SH-SY5Y (cell line): Measurements from ENCODE around the gene MGAT5B.

Source experiments
- GATA2 ChIP-seq: IDR thresholded peaks from 2 replicates; pipeline ENCODE4 v1.6.1; 2011; ENCODE audit warnings: mild to moderate bottlenecking, low read depth, low read length
- GATA3 ChIP-seq: IDR thresholded peaks from 2 replicates; pipeline ENCODE4 v1.6.1; 2011; ENCODE audit warnings: low read depth, mild to moderate bottlenecking, low read length, moderate library complexity

Gene MGAT5B

GRCh38 chr17:76841776-76842405 lies 26.3 kb upstream of the MGAT5B start:
- no peak for TF ChIP-seq GATA3
- peak; percentile 46; the same call in 1 of the 2 replicates for TF ChIP-seq GATA2

DNA sequence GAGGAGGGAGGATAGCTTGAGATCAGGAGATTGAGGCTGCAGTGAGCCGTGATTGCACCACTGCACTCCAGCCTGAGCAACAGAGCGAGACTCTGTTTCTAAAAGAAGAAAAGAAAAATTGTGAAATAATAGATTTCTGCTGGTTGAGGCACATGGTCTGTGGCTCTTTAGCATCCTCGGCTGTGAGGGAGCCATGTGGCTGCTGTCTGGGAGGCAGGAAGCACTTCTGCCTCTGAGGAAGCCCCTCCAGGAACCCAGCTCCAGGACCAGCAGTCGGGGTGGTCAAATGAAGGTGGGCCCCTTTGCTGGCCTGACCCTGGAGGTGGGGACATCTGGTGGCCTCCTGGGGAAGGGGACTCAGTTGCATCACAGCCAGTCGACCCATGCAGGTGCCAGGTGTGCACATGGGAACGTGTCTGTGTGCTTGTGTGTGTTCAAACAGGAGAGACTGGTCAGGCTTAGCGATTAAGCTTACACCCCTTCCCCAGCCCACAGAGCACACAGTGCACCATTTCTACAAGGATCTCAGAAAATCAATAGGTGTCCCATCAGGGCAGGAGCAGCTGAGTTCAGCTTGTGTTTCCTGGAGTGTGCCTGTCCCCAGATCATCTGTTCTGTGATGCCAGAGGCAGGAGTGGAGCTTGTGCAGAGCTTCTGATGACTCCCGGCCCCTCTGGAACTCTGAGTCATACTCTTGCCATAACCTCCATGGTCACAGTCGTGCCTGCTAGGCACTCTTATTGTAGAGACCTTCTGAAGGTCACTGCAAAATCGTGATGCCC lies 24.3 kb upstream of the MGAT5B start:
- TF ChIP-seq GATA2, result no peak
- no peak for TF ChIP-seq GATA3

GRCh38 chr17:76844485-76844829 lies 23.7 kb upstream of the MGAT5B start:
- TF ChIP-seq GATA3, result no peak
- TF ChIP-seq GATA2, result peak; percentile 30; the same call in 1 of the 2 replicates

- no peak for TF ChIP-seq GATA3
- TF ChIP-seq GATA2, result no peak; the same call in 1 of the 2 replicates
These were observed 23.4 kb upstream of the MGAT5B start for GRCh38 chr17:76844846-76845245.

- TF ChIP-seq GATA3 (no peak), GATA2 (no peak)
These were observed 22.6 kb upstream of the MGAT5B start for GRCh38 chr17:76845541-76846017.

GRCh38 chr17:76847031-76847430 lies 21.2 kb upstream of the MGAT5B start:
- TF ChIP-seq GATA3 (no peak), GATA2 (no peak)

DNA sequence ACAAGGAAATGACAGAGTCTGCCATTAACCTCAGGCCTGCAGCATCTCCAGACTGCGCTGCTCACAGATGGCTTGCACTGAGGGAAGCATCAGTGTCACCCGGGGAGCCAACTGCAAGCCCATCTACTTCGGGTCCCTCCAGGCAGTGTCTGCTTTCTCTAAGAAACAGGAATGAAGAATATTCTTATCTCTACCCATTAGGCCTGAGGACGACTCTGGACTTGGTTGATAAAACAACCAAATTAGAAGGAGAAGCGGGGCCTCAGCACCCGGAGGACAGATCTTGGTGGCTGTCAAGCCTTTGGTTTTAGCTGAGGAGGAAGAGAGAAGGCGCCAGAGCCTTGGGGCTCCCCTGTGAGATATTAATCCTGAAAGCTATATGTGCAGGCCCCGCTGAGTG lies 19.5 kb upstream of the MGAT5B start:
- TF ChIP-seq GATA2 (no peak), GATA3 (no peak)

GRCh38 chr17:76852843-76853242 lies 15.4 kb upstream of the MGAT5B start:
- TF ChIP-seq GATA2, result no peak
- TF ChIP-seq GATA3, result no peak

DNA sequence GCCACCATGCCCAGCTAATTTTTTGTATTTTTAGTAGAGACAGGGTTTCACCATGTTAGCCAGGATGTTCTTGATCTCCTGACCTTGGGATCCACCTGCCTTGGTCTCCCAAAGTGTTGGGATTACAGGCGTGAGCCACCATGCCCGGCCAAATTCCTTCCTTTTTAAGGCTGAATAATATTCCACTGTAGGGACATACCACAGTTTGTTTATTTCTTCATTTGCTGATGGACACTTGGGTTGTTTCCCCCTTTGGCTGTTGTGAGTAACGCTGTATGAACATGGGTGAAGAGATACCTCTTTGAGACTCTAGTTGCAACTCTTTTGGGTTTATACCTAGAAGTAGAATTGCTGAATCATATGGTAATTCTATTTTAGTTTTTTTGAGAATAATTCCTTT lies 13.1 kb upstream of the MGAT5B start:
- TF ChIP-seq GATA2, result no peak

- TF ChIP-seq GATA2, result no peak
- no peak for TF ChIP-seq GATA3
These were observed 6.1 kb upstream of the MGAT5B start for GRCh38 chr17:76862079-76862478.

- TF ChIP-seq GATA2, result no peak
- TF ChIP-seq GATA3, result no peak
These were observed 5.7 kb upstream of the MGAT5B start for GRCh38 chr17:76862494-76862893.

DNA sequence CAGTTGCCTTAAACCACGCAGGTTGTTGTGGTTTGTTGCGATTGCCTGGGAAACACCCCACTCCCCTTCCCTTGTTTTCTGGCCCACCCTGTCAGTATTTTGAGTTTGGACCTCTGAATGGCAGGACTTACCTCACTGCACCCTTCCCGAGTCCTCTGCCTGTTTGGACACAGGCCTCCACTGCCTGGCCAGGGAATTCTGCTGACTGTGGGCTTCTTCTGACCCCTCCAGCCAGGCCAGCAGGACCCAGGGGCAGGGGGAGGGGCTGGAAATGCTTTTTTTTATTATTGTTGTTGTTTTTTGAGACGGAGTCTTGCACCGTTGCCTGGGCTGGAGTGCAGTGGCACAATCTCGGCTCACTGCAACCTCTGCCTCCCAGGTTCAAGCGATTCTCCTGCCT lies 4.2 kb upstream of the MGAT5B start:
- TF ChIP-seq GATA2, result no peak
- no peak for TF ChIP-seq GATA3

- no peak for TF ChIP-seq GATA3
- no peak for TF ChIP-seq GATA2
These were observed 3.0 kb upstream of the MGAT5B start for GRCh38 chr17:76865174-76865573.

DNA sequence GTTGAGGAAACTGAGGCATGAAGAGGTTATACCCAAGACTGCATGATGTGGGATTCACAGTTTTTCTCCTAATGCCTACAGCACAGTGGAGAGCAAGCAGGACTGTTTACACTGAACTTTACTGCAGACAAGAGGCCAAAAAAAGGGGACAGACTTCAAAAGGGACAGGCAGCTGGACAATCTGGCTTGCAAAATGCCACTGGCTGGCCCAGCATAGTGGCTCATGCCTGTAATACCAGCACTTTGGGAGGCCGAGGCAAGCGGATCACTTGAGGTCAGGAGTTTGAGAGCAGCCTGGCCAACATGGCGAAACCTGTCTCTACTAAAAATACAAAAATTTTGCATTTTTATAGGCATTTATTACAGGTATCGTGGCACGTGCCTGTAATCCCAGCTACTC lies 2.0 kb upstream of the MGAT5B start:
- no peak for TF ChIP-seq GATA2

GRCh38 chr17:76866774-76867577 lies 1.2 kb upstream of the MGAT5B start:
- TF ChIP-seq GATA2 (no peak), GATA3 (no peak)
